HEK293T (cell line): ENCODE results near the gene OTUD6A.

Source experiments
- ARNT ChIP-seq: fragments of 450-650 bp; IDR thresholded peaks from 2 replicates; pipeline ENCODE4 v1.6.1; 2017; ENCODE audit warnings: mild to moderate bottlenecking
- BHLHE40 ChIP-seq: fragments of 450-650 bp; IDR thresholded peaks from 2 replicates; pipeline ENCODE4 v1.6.1; 2016; ENCODE audit warnings: mild to moderate bottlenecking, moderate library complexity, borderline replicate concordance
- ELF4 ChIP-seq: fragments of 450-650 bp; IDR thresholded peaks from 2 replicates; pipeline ENCODE4 v1.6.1; 2017; ENCODE audit warnings: antibody characterized with exemption
- FOXA1 ChIP-seq: fragments of 450-650 bp; IDR thresholded peaks from 2 replicates; pipeline ENCODE4 v1.6.1; 2016; ENCODE audit warnings: mild to moderate bottlenecking
- FOXK2 ChIP-seq: fragments of 450-650 bp; IDR thresholded peaks from 2 replicates; pipeline ENCODE4 v1.6.1; 2016; ENCODE audit warnings: mild to moderate bottlenecking
- FOXM1 ChIP-seq: fragments of 450-650 bp; IDR thresholded peaks from 2 replicates; pipeline ENCODE4 v1.6.1; 2017; ENCODE audit warnings: mild to moderate bottlenecking, borderline replicate concordance
- HDGF ChIP-seq: fragments of 450-650 bp; IDR thresholded peaks from 2 replicates; pipeline ENCODE4 v1.6.1; 2017; ENCODE audit warnings: antibody characterized with exemption, borderline replicate concordance
- LEF1 ChIP-seq: fragments of 450-650 bp; IDR thresholded peaks from 2 replicates; pipeline ENCODE4 v1.6.1; 2017; ENCODE audit warnings: mild to moderate bottlenecking, borderline replicate concordance
- NFRKB ChIP-seq: fragments of 450-650 bp; IDR thresholded peaks from 2 replicates; pipeline ENCODE4 v1.6.1; 2016; ENCODE audit warnings: mild to moderate bottlenecking, moderate library complexity
- PKNOX1 ChIP-seq: fragments of 450-650 bp; IDR thresholded peaks from 2 replicates; pipeline ENCODE4 v1.6.1; 2016
- SP1 ChIP-seq: fragments of 450-650 bp; IDR thresholded peaks from 2 replicates; pipeline ENCODE4 v1.6.1; 2017
- SUZ12 ChIP-seq: fragments of 450-650 bp; IDR thresholded peaks from 2 replicates; pipeline ENCODE4 v1.6.1; 2016; ENCODE audit warnings: mild to moderate bottlenecking
- TARDBP ChIP-seq: fragments of 450-650 bp; IDR thresholded peaks from 2 replicates; pipeline ENCODE4 v1.6.1; 2016
- ZNF384 ChIP-seq: fragments of 450-650 bp; IDR thresholded peaks from 2 replicates; pipeline ENCODE4 v1.6.1; 2016

- TF ChIP-seq SUZ12, result no peak
- no peak for TF ChIP-seq TARDBP
- TF ChIP-seq SP1, result no peak
- TF ChIP-seq ZNF384, result no peak
- no peak for TF ChIP-seq PKNOX1
- TF ChIP-seq FOXK2, result no peak
- no peak for TF ChIP-seq ARNT
- no peak for TF ChIP-seq BHLHE40
- no peak for TF ChIP-seq FOXA1
- no peak for TF ChIP-seq FOXM1
- no peak for TF ChIP-seq NFRKB
- TF ChIP-seq ELF4, result no peak
- TF ChIP-seq HDGF, result no peak
- TF ChIP-seq LEF1, result no peak
Observed at GRCh38 chrX:70012756-70013155, 49.5 kb upstream of the OTUD6A start.
